ENCODE data around the gene RASD2.
A peak's percentile ranks its signal among the peaks of the same experiment; 100 is the strongest.

Gene RASD2

GRCh38 chr22:35564975-35565867 lies 24.6 kb downstream of the RASD2 start:
- TF ChIP-seq CTCF (IDR thresholded peaks at IDR 0.05; ENCODE audit: insufficient read depth, low read length, missing control alignments) = peak; percentile 33
- ChIA-PET POLR2A (no interaction called here), CTCF (interaction anchor here (0.7 to 5.8 kb wide), 5 partner anchors 10 to 134 kb away, joined by 3 to 44 read pairs (median 5); no protein-coding TSS in a partner anchor)

GRCh38 chr22:35567351-35568141 lies 26.9 kb downstream of the RASD2 start:
- no peak for DNase-seq (ENCODE audit: low read depth, low spot score)
- CTCF ChIA-PET = interaction anchor here (0.8 to 5.8 kb wide), 4 partner anchors 10 to 136 kb away, joined by 3 to 44 read pairs (median 4); no protein-coding TSS in a partner anchor
- no peak for TF ChIP-seq CTCF (IDR thresholded peaks at IDR 0.05; ENCODE audit: insufficient read depth, low read length, missing control alignments)
- POLR2A ChIA-PET = no interaction called here
- no peak overlapping the region for H3K4me3 ChIP-seq (ENCODE audit: low read depth, low read length)

More at GRCh38 chr22:35564975-35565867, 24.6 kb downstream of the RASD2 start:
- no peak overlapping the region for H3K4me3 ChIP-seq (ENCODE audit: low read depth, low read length)
- DNase-seq (ENCODE audit: low read depth, low spot score) = peak; percentile 41

- peak; percentile 31 for DNase-seq (ENCODE audit: low read depth, low spot score)
- ChIA-PET POLR2A (no interaction called here), CTCF (interaction anchor here (1.2 to 17.7 kb wide), 5 partner anchors 8 to 138 kb away, joined by 4 to 352 read pairs (median 44); no protein-coding TSS in a partner anchor)
- no peak overlapping the region for H3K4me3 ChIP-seq (ENCODE audit: low read depth, low read length)
- no peak for TF ChIP-seq CTCF (IDR thresholded peaks at IDR 0.05; ENCODE audit: insufficient read depth, low read length, missing control alignments)
Observed at GRCh38 chr22:35568751-35569739, 28.4 kb downstream of the RASD2 start.

GRCh38 chr22:35569916-35570315 lies 29.3 kb downstream of the RASD2 start:
- DNase-seq (ENCODE audit: low read depth, low spot score) = no peak
- no peak overlapping the region for H3K4me3 ChIP-seq (ENCODE audit: low read depth, low read length)
- TF ChIP-seq CTCF (IDR thresholded peaks at IDR 0.05; ENCODE audit: insufficient read depth, low read length, missing control alignments) = no peak
- CTCF ChIA-PET = interaction anchor here (0.8 to 17.7 kb wide), 4 partner anchors 11 to 139 kb away, joined by 4 to 352 read pairs (median 28); no protein-coding TSS in a partner anchor
- POLR2A ChIA-PET = no interaction called here

- ChIA-PET CTCF (interaction anchor here (1.3 to 17.7 kb wide), 3 partner anchors 12 to 140 kb away, joined by 4 to 352 read pairs (median 53); no protein-coding TSS in a partner anchor), POLR2A (no interaction called here)
- TF ChIP-seq CTCF (IDR thresholded peaks at IDR 0.05; ENCODE audit: insufficient read depth, low read length, missing control alignments) = no peak
- no peak for DNase-seq (ENCODE audit: low read depth, low spot score)
- no peak overlapping the region for H3K4me3 ChIP-seq (ENCODE audit: low read depth, low read length)
Observed at GRCh38 chr22:35570686-35571194, 30.1 kb downstream of the RASD2 start.

Data from AG04449 (cell line).